GM18858 (cell line): ENCODE measurements around the gene CENPH.
"Not testable (repeated sequence)": the region's sequence is repeated elsewhere in the genome, so short reads cannot be mapped to it uniquely, and the experiment has no call there.

Experiments
- ATAC-seq: cut with Tn5 transposase; IDR thresholded peaks from one replicate; pipeline ENCODE4 v1.9.1; 2021; ENCODE audit not compliant: unreplicated experiment

CENPH gene

GRCh38 chr5:69209602-69210001 is 20.2 kb downstream of the CENPH start:
- no peak for ATAC-seq

GRCh38 chr5:69211200-69211599 is 21.8 kb downstream of the CENPH start:
- no peak for ATAC-seq

- ATAC-seq: no peak
These were observed 22.6 kb downstream of the CENPH start for GRCh38 chr5:69212022-69212421.

DNA sequence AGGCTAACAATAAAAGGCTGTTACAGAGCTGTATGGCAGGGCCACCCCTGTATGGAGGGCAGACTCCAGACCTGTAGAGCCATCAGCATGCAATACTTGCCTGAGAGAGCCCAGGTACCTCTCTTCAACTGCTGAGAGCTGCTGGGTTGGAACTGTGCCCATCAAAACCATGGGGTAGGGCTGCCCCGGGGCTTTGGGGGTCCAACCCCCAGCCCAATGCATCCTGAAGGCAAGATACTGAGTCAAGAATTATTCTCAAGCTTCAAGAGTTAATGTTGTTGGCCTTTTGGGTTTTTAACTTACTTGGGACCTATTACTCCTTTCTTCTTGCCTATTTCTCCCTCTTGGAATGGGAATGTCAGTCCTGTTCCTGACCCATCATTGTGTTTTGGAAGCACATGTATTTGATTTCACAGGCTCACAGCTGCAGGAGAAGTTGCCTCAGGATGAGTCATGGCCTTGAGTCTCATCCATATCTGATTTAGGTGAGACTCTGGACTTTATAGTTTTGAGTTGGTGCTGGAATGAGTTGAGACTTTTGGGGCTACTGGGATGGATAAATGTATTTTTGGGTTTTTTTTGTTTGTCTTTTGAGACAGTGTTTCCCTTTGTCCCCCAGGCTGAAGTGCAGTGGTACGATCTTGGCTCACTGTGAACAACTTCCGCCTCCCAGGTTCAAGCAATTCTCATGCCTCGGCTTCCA is 24.3 kb downstream of the CENPH start:
- ATAC-seq: no peak

DNA sequence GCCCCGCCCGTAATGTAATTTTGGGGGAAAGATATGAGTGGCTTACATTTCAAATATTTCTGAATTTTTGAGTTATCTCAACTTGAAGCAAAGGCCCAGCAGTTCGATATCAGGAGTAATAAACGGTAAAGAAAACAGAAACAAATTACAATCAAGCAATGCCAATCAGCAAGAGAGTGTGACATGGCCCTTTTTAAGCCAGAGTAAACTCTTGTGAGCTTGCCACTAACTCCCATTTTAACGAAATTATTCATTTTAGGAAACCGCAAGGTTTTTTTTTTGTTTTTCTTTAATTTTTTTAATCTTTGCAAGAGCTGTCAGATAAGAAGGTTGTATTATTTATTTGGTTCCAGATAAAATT is 27.7 kb downstream of the CENPH start:
- ATAC-seq: no peak

DNA sequence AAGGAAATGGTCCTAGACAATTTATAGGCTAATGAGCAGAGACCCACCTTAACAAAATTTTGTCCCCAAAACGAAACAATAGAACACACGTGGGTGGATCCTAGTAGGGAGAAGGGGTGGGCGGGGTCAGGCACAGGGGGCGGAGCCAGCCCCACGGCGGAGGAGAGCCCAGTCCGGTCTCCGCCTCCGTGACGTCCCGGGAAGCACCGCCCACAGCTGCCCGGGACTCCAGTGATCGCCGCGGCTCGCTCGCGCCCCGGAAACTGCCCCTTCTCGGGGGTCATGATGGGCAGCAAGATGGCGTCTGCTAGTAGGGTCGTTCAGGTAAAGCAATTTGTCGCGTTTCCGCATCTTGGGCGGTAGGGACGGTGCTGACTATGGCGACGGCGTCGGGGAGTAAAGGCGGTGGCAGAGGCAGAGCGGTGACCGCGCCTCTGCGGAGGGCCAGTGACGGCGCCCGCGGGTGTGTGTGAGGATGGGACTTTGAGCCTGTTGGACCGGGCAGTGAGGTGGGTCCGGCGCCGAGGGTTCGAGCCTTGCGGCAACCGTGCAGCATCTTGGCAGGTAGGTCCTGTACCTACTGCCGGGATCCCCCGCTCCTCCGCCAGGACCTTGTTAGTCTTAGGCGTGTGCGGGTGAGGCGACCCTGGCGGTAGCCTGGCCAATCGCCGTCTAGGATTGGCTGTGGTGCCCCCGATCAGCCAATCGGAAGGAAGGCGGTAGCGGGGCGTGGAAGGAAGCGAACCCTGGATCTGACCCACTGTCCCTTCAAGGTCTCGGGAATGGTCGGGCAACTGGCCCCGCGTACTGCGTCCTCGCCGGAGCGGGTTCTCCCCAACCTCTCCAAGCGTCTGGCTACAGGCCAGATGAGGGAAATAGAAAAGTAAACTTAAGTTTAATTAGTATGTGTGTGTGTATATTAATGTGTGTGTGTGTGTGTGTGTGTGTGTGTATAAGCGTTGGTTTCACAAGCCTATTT is 28.5 kb downstream of the CENPH start:
- peak; percentile 86 for ATAC-seq

GRCh38 chr5:69219939-69220338 is 30.6 kb downstream of the CENPH start:
- ATAC-seq: no peak

- ATAC-seq: not testable (repeated sequence)
These were observed 31.0 kb downstream of the CENPH start for GRCh38 chr5:69220371-69220770.

GRCh38 chr5:69220833-69221232 is 31.4 kb downstream of the CENPH start:
- ATAC-seq: not testable (repeated sequence)

- no peak for ATAC-seq
These were observed 35.1 kb downstream of the CENPH start for GRCh38 chr5:69224520-69224919.

DNA sequence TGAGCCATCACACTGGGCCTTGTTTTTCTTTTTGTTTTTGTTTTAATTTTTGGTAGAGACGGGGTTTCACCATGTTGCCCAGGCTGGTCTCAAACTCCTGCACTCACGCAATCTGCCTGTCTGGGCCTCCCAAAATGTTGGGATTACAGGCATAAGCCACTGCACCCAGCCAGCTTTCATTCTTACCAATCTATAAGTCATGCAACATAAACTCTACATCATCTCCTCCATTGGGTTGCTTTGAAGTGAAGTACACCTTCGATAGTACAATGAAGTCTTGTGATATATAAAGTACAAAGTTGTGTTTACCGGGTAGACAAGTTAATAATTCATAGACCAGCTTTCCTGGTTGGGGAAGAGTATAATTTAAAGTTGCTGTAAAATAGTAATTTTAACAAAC is 36.5 kb downstream of the CENPH start:
- ATAC-seq: no peak

DNA sequence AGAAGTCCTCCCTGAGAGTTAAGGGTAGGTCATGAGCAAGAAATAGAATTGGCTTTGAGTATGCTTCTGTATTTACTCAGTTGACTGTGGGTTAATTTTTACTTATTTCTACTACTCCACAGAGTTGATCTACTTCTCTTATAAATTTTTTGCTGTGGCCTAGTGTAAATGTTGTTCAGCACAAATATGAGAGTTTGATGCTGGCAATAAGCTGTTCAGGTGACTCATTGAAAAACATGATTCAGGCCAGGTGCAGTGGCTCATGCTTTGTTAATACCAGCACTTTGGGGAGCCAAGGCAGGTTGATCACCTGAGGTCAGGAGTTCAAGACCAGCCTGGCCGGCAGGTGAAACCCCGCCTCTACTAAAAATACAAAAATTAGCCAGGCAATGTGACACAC is 40.8 kb downstream of the CENPH start:
- ATAC-seq: no peak

DNA sequence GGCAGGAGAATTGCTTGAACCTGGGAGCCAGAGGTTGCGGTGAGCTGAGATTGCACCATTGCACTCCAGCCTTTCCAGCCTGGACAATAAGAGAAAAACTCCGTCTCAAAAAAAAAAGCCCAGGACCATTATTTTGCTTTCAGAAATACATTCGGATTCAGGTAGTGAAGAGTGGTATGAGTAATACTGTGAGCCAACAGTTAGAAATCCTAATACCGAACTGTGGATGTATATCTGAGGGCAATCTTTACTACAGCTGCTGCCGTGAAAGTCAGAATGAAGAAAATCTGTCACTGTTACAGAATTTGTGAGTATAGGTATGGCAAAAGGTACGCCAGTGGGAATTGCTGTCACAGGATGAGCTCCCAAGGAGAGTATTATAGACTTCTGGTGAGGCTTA is 41.9 kb downstream of the CENPH start:
- ATAC-seq: no peak

DNA sequence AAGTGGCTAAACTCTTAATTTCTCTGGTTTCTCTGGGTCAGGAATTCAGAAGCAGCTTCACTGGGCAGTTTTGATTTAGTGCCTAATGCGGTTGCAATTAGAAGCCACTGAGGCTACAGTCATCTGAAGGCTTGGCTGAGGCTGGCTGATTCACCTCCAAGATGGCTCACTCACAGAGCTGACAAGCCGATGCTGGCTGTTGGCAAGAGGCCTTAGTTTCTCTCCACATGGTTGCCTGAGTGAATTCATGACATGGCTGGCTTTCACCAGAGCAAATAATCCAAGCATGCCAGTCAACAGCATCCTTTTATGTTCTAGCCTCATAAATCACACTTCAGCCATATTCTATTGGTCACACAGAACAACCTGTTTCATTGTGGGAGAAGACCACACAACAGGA is 42.5 kb downstream of the CENPH start:
- ATAC-seq: no peak

- ATAC-seq: peak; percentile 96
These were observed 45.3 kb downstream of the CENPH start, which contains the start of gene CDK7 for GRCh38 chr5:69234457-69235268. Gene CDK7, plus strand, starts transcription at chr5:69234886. Its CDS starts 90 bp downstream, at chr5:69234976.

DNA sequence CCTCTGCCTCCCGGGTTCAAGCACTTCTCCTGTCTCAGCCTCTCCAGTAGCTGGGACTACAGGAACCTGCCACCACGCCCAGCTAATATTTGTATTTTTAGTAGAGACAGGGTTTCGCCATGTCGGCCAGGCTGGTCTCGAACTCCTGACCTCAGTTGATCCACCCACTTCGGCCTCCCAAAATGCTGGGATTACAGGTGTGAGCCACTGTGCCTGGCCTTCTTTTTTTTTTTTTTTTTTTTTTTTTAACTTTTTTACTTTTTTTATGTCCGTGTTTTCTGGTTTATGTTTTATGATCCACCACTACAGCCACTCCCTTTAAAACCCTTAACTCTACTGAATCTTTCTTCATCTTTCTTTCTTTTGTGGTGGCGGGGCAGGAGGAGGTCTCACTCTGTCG is 47.4 kb downstream of the CENPH start:
- not testable (repeated sequence) for ATAC-seq

DNA sequence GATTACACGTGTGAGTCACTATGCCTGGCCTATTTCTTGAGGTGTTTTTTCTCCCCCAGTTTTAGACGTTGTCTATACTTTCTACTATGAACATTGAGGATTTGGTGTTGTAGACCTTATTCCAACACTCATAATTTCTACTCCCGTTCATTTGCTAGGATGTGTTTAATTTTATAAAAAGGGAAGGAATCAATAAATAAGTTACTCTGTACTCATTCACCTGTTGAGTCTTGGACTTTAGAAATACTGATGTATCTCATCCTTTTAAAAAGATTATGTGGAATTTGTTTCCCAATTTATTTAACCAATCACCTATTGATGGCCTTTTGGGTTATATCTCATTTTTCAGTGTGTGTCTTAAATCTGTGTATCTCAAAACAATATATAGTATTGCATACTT is 48.5 kb downstream of the CENPH start:
- ATAC-seq: no peak

GRCh38 chr5:69238760-69239251 is 49.4 kb downstream of the CENPH start:
- ATAC-seq: no peak

- ATAC-seq: no peak
These were observed 53.0 kb downstream of the CENPH start for GRCh38 chr5:69242215-69242927.

DNA sequence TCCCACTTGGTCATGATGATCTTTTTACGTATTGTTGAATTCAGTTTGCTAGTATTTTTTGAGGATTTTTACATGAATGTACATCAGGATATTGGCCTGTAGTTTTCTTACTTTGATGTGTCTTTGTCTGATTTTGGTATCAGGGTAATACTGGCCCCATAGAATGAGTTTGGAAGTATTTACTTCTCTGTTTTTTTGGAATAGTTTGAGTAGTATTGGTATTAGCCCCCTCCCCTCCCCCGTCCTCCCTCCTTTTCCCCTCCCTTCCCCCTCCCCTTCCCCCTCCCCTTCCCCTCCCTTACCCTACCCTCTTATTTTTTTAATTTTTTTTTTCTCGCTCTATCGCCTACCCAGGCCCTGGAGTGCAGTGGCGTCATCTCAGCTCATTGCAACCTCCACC is 55.6 kb downstream of the CENPH start:
- ATAC-seq: no peak
